K562 (cell line): ENCODE data around the gene INPP5K. TPM values are rescaled to one million over a fixed set of nuclear protein-coding genes. Genes with fewer than 3 reads are reported as not detected.

Experiments
- ATAC-seq: fragments of 200-7000 bp; cut with Tn5 transposase; 3 replicates; pipeline ENCODE4 v1.9.1; 2020; ENCODE audit warnings: moderate library complexity
- BruUV-seq: library from RNA; stranded (reverse); fragments of 400-500 nt; replicated peaks from 2 replicates; lab custom pipeline; 2021; lab: Mats Ljungman, UMichigan
- CTCF ChIA-PET: fragments of 300-600 bp; formaldehyde crosslinking; extraction: SDS; loops from one replicate; lab custom pipeline; 2021; ENCODE audit warnings: low intra/inter-chr PET ratio; lab: Yijun Ruan, JAX
- POLR2A ChIA-PET: fragments of 300-600, 350-650 bp; sonication (Branson Sonifier 250); formaldehyde crosslinking; extraction: SDS; loops from one replicate; lab custom pipeline; 2021; ENCODE audit warnings: antibody characterized with exemption, inconsistent platforms; lab: Yijun Ruan, JAX
- DNase-seq, 4 experiments: peaks; one replicate each; pipeline versions ENCODE4 v3.0.0 to v3.0.0-alpha.2; 2011 to 2018; ENCODE audit warnings: low spot score in 3 of 4, mixed read lengths in 3 of 4; ENCODE audit errors: extremely low read depth in 1 of 4
- FAIRE-seq: peaks from 2 replicates; lab custom pipeline; 2011; peaks lifted over from hg19 to GRCh38; lab: Jason Lieb, UNC
- H2AFZ ChIP-seq: 2 replicates; pipeline ENCODE4 v1.6.0; 2011; ENCODE audit warnings: low read depth, low read length, control low read depth, inconsistent platforms
- H3K27ac ChIP-seq: fragments of 200-600 bp; 3 replicates; pipeline ENCODE4 v1.8.0; 2011; ENCODE audit warnings: low read depth, mild to moderate bottlenecking, control low read depth, inconsistent platforms, low read length, moderate library complexity, mixed read lengths; ENCODE audit errors: extremely low read depth
- H3K27me3 ChIP-seq, 2 experiments: fragments of 300-600 bp in 1 of 2; 2 replicates in 1 of 2; 3 replicates in 1 of 2; pipeline versions ENCODE4 v1.6.0 to v1.8.0; 2011; ENCODE audit warnings: inconsistent platforms in 2 of 2, low read length in 2 of 2, mild to moderate bottlenecking in 1 of 2, mixed read lengths in 1 of 2, moderate library complexity in 1 of 2; ENCODE audit not compliant: control insufficient read depth in 2 of 2, insufficient read depth in 2 of 2
- H3K36me3 ChIP-seq: fragments of 300-600 bp; 3 replicates; pipeline ENCODE4 v1.8.0; 2011; ENCODE audit warnings: mild to moderate bottlenecking, low read length, inconsistent platforms; ENCODE audit not compliant: control insufficient read depth, insufficient read depth
- H3K4me1 ChIP-seq, 2 experiments: fragments of 200-600 bp in 1 of 2; replicated peaks in 1 of 2; 2 replicates in 1 of 2; 3 replicates in 1 of 2; pipeline versions ENCODE4 v1.5.1 to v1.8.0; 2011; ENCODE audit warnings: inconsistent platforms in 2 of 2, low read length in 2 of 2, mild to moderate bottlenecking in 1 of 2, mixed read lengths in 1 of 2, moderate library complexity in 1 of 2; ENCODE audit not compliant: control insufficient read depth in 2 of 2, insufficient read depth in 2 of 2
- H3K4me2 ChIP-seq: 2 replicates; pipeline ENCODE4 v1.6.1; 2011; ENCODE audit warnings: low read length, control low read depth, inconsistent platforms, mixed read lengths; ENCODE audit not compliant: insufficient read depth
- H3K4me3 ChIP-seq: fragments of 200-600 bp; sonication (generic), shearing (Covaris generic); 2 replicates; pipeline ENCODE4 v1.5.1; 2016; ENCODE audit warnings: control low read depth, inconsistent platforms
- H3K79me2 ChIP-seq: fragments of 200-600 bp; 3 replicates; pipeline ENCODE4 v1.8.0; 2011; ENCODE audit warnings: low read length, inconsistent platforms; ENCODE audit not compliant: control insufficient read depth, insufficient read depth
- H3K9ac ChIP-seq, 2 experiments: 2 replicates each; pipeline versions ENCODE4 v1.6.0 to v1.6.1; 2011; ENCODE audit warnings: low read depth in 2 of 2, low read length in 2 of 2, control low read depth in 1 of 2, inconsistent platforms in 1 of 2, mild to moderate bottlenecking in 1 of 2, mixed read lengths in 1 of 2; ENCODE audit not compliant: insufficient read depth in 1 of 2
- H3K9me1 ChIP-seq: one replicate; pipeline ENCODE4 v1.6.0; 2011; ENCODE audit warnings: inconsistent platforms, mild to moderate bottlenecking, low read length, moderate library complexity; ENCODE audit not compliant: control insufficient read depth, insufficient read depth
- H3K9me3 ChIP-seq: replicated peaks from 2 replicates; pipeline ENCODE4 v1.5.1; 2011; ENCODE audit warnings: low read depth, low read length, inconsistent platforms; ENCODE audit not compliant: control insufficient read depth, insufficient read depth
- H4K20me1 ChIP-seq: replicated peaks from 2 replicates; pipeline ENCODE4 v1.6.1; 2011; ENCODE audit warnings: low read length, inconsistent platforms, mixed read lengths; ENCODE audit not compliant: control insufficient read depth, insufficient read depth
- BCOR ChIP-seq: fragments of 450-650 bp; IDR thresholded peaks from 2 replicates; pipeline ENCODE4 v1.6.1; 2016
- CEBPG ChIP-seq, 3 experiments: fragments of 200-800 bp in 1 of 3; sonication (Bioruptor generic) in 1 of 3; sonication (generic) in 1 of 3; formaldehyde crosslinking in 1 of 3; IDR thresholded peaks in 2 of 3; conservative IDR thresholded peaks in 1 of 3; 2 replicates each; pipeline versions ENCODE4 v1.6.1 to v1.8.0; 2016 to 2022; ENCODE audit warnings: missing compliant biosample characterization in 2 of 3, missing genetic modification characterization in 2 of 3, mild to moderate bottlenecking in 1 of 3, missing genetic modification reagents in 1 of 3
- CTBP1 ChIP-seq: fragments of 450-650 bp; IDR thresholded peaks from 2 replicates; pipeline ENCODE4 v1.6.1; 2016; ENCODE audit warnings: borderline replicate concordance
- DACH1 ChIP-seq: fragments of 450-650 bp; IDR thresholded peaks from 2 replicates; pipeline ENCODE4 v1.6.1; 2018; ENCODE audit not compliant: partially characterized antibody
- FOXA1 ChIP-seq: fragments of 450-650 bp; IDR thresholded peaks from 2 replicates; pipeline ENCODE4 v1.6.1; 2016; ENCODE audit warnings: mild to moderate bottlenecking, borderline replicate concordance
- LCOR ChIP-seq: sonication (generic); formaldehyde crosslinking; IDR thresholded peaks from 2 replicates; pipeline ENCODE4 v1.8.0; 2022; ENCODE audit warnings: mild to moderate bottlenecking, missing genetic modification reagents
- MYBL2 ChIP-seq, 2 experiments: fragments of 450-650 bp in 1 of 2; sonication (generic) in 1 of 2; formaldehyde crosslinking in 1 of 2; IDR thresholded peaks; 2 replicates each; pipeline versions ENCODE4 v1.6.1 to v1.8.1; 2017 to 2022; ENCODE audit warnings: borderline replicate concordance in 1 of 2, inconsistent platforms in 1 of 2, low read depth in 1 of 2, mild to moderate bottlenecking in 1 of 2, missing genetic modification reagents in 1 of 2, moderate library complexity in 1 of 2
- MYNN ChIP-seq, 2 experiments: sonication (generic); formaldehyde crosslinking in 1 of 2; IDR thresholded peaks; 2 replicates each; pipeline versions ENCODE4 v1.5.0 to v1.6.1; 2016 to 2020; ENCODE audit warnings: antibody characterized with exemption in 1 of 2, missing genetic modification reagents in 1 of 2
- RBBP5 ChIP-seq: fragments of 200-600 bp; sonication (generic); IDR thresholded peaks from 2 replicates; pipeline ENCODE4 v1.6.1; 2012; ENCODE audit warnings: borderline replicate concordance, mild to moderate bottlenecking, low read length, control low read depth, inconsistent platforms; ENCODE audit not compliant: insufficient read depth, poor library complexity, severe bottlenecking
- RBM25 ChIP-seq: fragments of 200-400 bp; formaldehyde crosslinking; IDR thresholded peaks from 2 replicates; pipeline ENCODE4 v1.6.1; 2018; ENCODE audit warnings: low read length, low read depth, moderate library complexity; ENCODE audit not compliant: severe bottlenecking
- SP2 ChIP-seq: IDR thresholded peaks from 2 replicates; pipeline ENCODE4 v1.6.1; 2011; ENCODE audit warnings: mild to moderate bottlenecking, low read depth, low read length, moderate library complexity; ENCODE audit not compliant: poor library complexity, severe bottlenecking; ENCODE audit errors: extremely low read depth
- SPI1 ChIP-seq: IDR thresholded peaks from 2 replicates; pipeline ENCODE4 v1.6.1; 2011; ENCODE audit warnings: low read depth, low read length, control low read depth, borderline replicate concordance
- STAT5A ChIP-seq: IDR thresholded peaks from 2 replicates; pipeline ENCODE4 v1.6.1; 2012; ENCODE audit warnings: low read length, inconsistent platforms, borderline replicate concordance
- ZBTB8A ChIP-seq: fragments of 450-650 bp; IDR thresholded peaks from 2 replicates; pipeline ENCODE4 v1.6.1; 2018; ENCODE audit warnings: mild to moderate bottlenecking, moderate library complexity; ENCODE audit not compliant: partially characterized antibody
- ZNF175 ChIP-seq: fragments of 200-800 bp; sonication (Bioruptor generic); IDR thresholded peaks from 2 replicates; pipeline ENCODE4 v1.6.1; 2016; ENCODE audit warnings: low read depth, mild to moderate bottlenecking, missing genetic modification characterization, missing compliant biosample characterization
- ZNF217 ChIP-seq: sonication (generic); formaldehyde crosslinking; IDR thresholded peaks from 2 replicates; pipeline ENCODE4 v1.8.0; 2022; ENCODE audit warnings: mild to moderate bottlenecking, missing genetic modification reagents
- WGBS: fragments of 100-300 bp; shearing (Covaris generic); methylation state at CpG from one replicate; pipeline ENCODE4 v1.1.6; 2016; ENCODE audit warnings: low coverage, mixed read lengths; ENCODE audit not compliant: insufficient coverage; ENCODE audit errors: missing lambda C conversion rate; 5-methylcytosine and 5-hydroxymethylcytosine counted together
- in situ Hi-C: fragments of 300-500 bp; cut with MboI; formaldehyde crosslinking; loops from 4 replicates; pipeline ENCODE4 v1.15.0; 2018; ENCODE audit warnings: inconsistent platforms, mixed read lengths
- intact Hi-C: fragments of 100-400 bp; cut with micrococcal nuclease; formaldehyde crosslinking; loops from 2 replicates; pipeline ENCODE4 v1.14.2; 2022
- polyA plus RNA-seq, 8 experiments: library from polyadenylated mRNA; depleted of rRNA in 4 of 8; stranded (reverse) in 5 of 8; unstranded in 3 of 8; fragments of >200 nt; fragmentation: Nextera tagmentation in 2 of 8; fragmentation: Illumina TruSeq in 1 of 8; extraction: Ambion mirVana in 2 of 8; extraction: Trizol in 1 of 8; gene quantifications; 2 replicates each; pipeline versions ENCODE4 v1.2.1 to v1.2.3, GENCODE V29; 2011 to 2014; ENCODE audit warnings: inconsistent platforms in 1 of 8, missing spikeins in 1 of 8
- total RNA-seq, 7 experiments: library from RNA; depleted of rRNA in 6 of 7; stranded (reverse); fragments of >200 nt in 6 of 7; fragmentation: Illumina TruSeq in 2 of 7; extraction: Trizol in 2 of 7; gene quantifications; 2 replicates each; pipeline versions ENCODE4 v1.2.1 to v1.2.3, GENCODE V29; 2011 to 2021; ENCODE audit warnings: low replicate concordance in 1 of 7
- TF ChIP-seq, protein P1 (sequence below): fragments of 450-650 bp; formaldehyde crosslinking; IDR thresholded peaks from 2 replicates; pipeline ENCODE4 v1.4.0; 2022; ENCODE audit warnings: missing genetic modification characterization

The INPP5K gene
- total and polyA plus RNA-seq, 9 of the 15 experiments (the other 6 are each of a cell fraction or from before 2014, with no cell fraction given): 0.63 to 15.1 (median 10.1) TPM

DNA sequence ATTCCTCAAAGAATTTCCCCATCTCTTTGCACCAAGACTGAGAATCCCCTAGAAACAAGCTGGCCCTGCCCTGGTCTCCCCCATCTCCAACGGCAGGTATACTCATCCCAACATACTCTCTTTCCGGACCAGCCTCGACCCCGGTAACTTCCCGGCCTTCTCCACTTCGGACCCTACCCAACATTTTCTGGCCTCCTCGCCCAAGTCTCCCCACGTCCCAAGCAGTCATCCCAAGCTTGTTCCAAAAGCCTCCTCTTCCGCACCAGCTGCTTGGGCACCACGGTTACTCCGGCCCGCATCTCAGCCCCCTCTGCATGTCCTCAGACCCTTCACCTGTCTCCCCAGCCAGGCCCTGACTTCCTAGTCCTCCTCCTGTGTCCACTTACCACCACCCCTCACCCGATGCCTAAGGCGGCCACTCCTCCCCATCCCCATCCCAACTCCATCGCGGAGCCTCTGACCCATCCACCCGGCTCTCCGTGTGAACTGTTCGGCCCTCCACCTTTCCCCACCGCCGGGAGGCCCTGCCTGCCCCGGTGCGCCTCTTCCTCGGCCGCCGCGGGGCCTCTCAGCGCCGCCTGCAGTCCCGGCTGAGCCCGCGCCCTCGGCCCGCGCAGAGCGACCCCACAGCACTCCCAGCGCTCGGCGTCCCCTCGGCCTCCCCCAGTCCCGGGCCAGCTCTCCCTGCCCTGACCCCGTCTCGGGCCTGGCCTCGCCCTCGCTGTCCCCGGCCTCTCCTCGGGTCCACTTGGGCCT lies 45.2 kb upstream of the INPP5K start:
- H3K27ac ChIP-seq: peak overlapping the region; percentile 78; the same call in 1 of the 3 replicates
- no peaks in the 10 kb centered on the region for H3K9me1 ChIP-seq
- intact Hi-C loops (no loop called here), in situ Hi-C loops (no loop called here)
- ChIA-PET POLR2A (interaction anchor here (0.6 to 1.3 kb wide), 4 partner anchors 14 to 164 kb away, joined by 3 to 4 read pairs (median 3); no protein-coding TSS in a partner anchor), CTCF (no interaction called here)
- no peak overlapping the region for H2AFZ ChIP-seq
- H4K20me1 ChIP-seq: peaks cover 12% of the 10 kb centered on the region
- FAIRE-seq (no peak), DNase-seq (peak in 3 of 4 experiments; percentile 45 to 48 (median 47)), ATAC-seq (peak; percentile 72)
- H3K4me3 ChIP-seq: peak overlapping the region; percentile 63
- peak overlapping the region; percentile 76 for H3K4me2 ChIP-seq
- WGBS: 14% methylated on average over 22 of the region's 47 CpGs
- H3K79me2 ChIP-seq: peaks cover 39% of the 10 kb centered on the region
- H3K9ac ChIP-seq: peak overlapping the region; percentile 65 to 94
- no peaks in the 10 kb centered on the region for H3K9me3 ChIP-seq
- H3K4me1 ChIP-seq: peaks cover 19 to 55% of the 10 kb centered on the region in 2 experiments; a peak in 4 of 5 replicates
- H3K36me3 ChIP-seq: peaks cover 27% of the 10 kb centered on the region; the same call in 2 of the 3 replicates
- no TSS peak for BruUV-seq
- no peaks in the 10 kb centered on the region for H3K27me3 ChIP-seq
- TF ChIP-seq CEBPG (CRISPR knock-in tag; IDR thresholded peaks at IDR 0.05) (no peak), CEBPG (tag; conservative IDR thresholded peaks at IDR 0.05 in 1 of 2, IDR thresholded peaks at IDR 0.05 in 1 of 2) (no peak), ZNF217 (CRISPR knock-in tag) (no peak), SPI1 (no peak), MYNN (IDR thresholded peaks at IDR 0.05) (no peak), MYNN (CRISPR knock-in tag; IDR thresholded peaks at IDR 0.05) (no peak), CTBP1 (0 out of 2 replicates have a peak, but pooled peaks have one; percentile 19), FOXA1 (no peak), MYBL2 (IDR thresholded peaks at IDR 0.05; ENCODE audit: low read depth) (no peak), MYBL2 (CRISPR knock-in tag; IDR thresholded peaks at IDR 0.05; ENCODE audit: borderline replicate concordance) (no peak), RBM25 (peak; percentile 12), DACH1 (no peak), LCOR (CRISPR knock-in tag) (no peak), RBBP5 (peak; percentile 19), ZNF175 (CRISPR knock-in tag) (no peak), STAT5A (no peak), SP2 (no peak), ZBTB8A (no peak), BCOR (no peak)
- TF ChIP-seq, protein P1, sequence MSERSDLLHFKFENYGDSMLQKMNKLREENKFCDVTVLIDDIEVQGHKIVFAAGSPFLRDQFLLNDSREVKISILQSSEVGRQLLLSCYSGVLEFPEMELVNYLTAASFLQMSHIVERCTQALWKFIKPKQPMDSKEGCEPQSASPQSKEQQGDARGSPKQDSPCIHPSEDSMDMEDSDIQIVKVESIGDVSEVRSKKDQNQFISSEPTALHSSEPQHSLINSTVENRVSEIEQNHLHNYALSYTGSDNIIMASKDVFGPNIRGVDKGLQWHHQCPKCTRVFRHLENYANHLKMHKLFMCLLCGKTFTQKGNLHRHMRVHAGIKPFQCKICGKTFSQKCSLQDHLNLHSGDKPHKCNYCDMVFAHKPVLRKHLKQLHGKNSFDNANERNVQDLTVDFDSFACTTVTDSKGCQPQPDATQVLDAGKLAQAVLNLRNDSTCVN (CRISPR knock-in tag): no peak
